Left kidney (tissue), 2 donors: ENCODE measurements around the gene DEPDC1. TPM values are rescaled to one million over a fixed set of nuclear protein-coding genes. Genes with fewer than 3 reads are reported as not detected.
"Not testable (repeated sequence)": the region's sequence is repeated elsewhere in the genome, so short reads cannot be mapped to it uniquely, and the experiment has no call there.

Experiments used
- DNase-seq: peaks from one replicate; pipeline ENCODE4 v3.0.0-alpha.2; 2013
- polyA plus RNA-seq: library from polyadenylated mRNA; unstranded; fragments of 120-200 nt; gene quantifications from one replicate; pipeline ENCODE4 v1.2.1, GENCODE V29; 2013; ENCODE audit not compliant: insufficient read length

DEPDC1 gene
- polyA plus RNA-seq, 1 donor = 22.3 TPM

DNA sequence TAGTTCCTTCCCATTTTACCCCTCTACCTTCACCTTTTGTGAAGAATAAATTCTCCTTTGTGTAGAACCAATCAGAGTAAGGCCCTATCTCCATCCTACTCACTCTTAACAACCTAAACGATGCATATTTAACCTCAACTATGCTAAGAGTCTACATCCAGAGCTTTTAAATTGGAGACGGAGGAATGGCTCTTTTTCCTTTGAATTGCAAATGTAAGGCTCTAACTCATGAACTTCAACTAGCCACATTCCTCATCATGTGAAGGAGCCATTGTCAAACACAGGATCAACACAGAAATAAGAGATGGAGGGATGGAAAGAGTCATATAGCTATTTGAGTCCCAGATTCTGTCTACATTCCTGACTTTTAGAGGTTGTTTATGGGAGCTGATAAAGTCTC lies 18.2 kb downstream of the DEPDC1 start:
- no peak for DNase-seq

DNA sequence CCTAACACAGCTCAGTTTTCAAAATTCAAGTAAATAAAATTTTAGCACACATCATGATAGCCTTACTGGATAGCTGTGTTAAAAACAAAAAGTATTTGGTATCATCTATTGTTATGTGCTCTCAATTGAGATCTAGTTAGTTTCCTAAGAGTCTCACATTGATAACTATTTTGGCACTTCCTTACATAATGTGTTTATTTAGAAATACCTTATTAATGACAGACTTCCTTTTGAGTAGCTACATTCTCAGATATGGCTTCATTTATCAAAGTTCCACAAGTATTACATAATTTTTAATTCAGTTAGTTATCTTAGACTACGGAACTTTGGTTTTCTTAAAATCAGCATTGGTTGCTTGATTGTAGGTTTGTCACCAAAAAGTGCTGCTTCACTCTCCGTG lies 20.3 kb downstream of the DEPDC1 start:
- not testable (repeated sequence) for DNase-seq

DNA sequence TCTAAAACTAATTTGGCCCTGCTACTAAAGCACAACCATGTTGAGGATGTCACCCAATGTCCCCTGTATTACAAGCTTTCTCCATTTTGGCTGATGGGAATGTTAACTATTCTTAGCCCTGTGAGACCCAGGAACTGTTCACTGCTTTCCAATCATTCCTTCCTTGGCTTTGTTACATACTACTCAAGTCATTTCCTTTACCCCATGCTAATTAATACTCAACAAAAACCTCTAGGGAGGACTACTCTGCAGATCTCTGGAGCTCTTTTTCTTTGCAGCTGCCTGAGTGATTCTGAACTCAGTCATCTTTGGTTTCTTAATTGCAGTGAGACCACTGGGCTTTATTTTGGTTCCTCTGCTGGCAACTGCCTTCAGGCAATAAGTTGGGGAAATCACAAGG lies 23.8 kb downstream of the DEPDC1 start:
- DNase-seq = no peak

DNA sequence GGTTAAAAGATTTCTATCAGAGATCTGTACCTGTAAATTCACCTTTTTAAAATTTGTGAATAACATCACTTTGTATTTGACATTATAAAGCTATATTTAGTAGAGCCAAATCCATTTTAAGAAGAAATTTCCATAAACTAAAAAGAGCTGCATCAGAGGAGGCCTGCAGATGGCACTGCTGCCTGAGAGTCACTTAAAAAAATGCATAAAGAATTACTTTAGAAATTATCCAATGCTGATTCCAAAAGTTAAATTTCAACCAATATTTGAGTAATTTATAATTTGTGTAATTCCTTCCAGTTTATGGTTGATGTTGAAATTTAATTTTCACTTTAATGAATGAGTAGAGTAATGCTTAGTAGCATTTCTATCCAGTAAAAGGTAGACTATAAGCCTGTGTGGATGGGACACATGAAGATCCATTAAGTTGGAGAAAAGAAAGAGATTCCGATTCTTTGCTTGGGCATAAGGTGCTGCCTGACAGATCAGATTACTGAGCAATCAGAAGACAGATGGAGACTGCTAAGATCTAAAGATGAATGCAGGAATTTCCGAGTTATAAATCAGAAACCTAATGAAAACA lies 26.4 kb downstream of the DEPDC1 start:
- DNase-seq = peak; percentile 4

DNA sequence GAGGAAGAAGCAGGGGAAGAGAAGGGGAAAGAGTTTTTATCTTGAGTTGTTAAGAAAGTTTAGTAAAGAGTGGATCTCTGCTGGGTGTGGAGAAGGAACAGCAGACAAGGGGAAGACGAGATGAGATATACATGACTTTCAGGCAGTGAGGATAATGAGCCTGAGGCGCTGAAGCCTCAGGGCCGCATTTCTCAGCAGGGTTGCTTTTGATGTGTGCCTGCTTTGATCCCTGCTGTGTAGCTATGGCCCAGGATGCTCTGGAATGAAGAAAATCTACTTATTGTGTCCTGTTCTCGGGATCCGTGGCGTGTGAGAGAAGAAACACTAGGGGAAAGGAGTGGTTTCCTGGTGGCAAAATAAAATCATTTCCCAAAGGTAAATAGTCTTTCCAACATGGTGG lies 32.0 kb downstream of the DEPDC1 start:
- DNase-seq = no peak

DNA sequence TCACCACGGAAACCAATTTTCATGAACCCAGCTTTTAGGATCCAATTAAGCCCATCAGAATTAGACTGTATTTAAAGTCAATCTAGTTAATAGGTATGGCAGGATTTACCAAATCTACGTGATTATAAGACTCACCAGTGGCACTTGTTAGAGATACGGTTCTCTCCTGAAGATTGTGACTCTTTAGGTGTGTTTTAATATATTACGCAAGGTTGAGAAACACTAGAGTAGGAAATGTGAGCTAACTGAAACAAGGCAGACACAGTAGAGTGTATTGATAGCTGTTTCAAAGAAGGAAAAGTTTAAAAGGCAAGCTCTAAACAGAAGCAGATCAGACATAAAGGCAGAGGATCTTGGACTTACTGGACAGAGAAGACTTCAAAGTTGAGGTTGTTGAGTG lies 35.9 kb downstream of the DEPDC1 start:
- DNase-seq = no peak

DNA sequence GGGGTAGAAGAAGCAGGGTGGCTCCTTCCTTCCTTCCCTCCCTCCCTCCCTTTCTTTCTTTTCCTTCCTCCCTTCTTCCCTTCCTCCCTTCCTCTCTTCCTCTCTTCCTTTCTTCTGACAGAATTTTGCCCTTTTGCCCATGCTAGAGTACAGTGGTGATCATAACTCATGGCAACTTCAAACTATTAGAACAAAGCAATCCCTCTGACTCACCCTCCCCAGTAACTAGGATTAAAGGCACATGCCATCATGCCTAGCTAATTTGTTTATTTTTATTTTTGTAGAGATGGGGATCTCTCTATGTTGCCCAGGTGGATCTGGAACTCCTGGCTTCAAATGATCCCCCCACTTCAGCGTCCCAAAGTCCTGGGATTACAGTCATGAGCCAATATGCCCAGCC lies 37.1 kb downstream of the DEPDC1 start:
- no peak for DNase-seq

DNA sequence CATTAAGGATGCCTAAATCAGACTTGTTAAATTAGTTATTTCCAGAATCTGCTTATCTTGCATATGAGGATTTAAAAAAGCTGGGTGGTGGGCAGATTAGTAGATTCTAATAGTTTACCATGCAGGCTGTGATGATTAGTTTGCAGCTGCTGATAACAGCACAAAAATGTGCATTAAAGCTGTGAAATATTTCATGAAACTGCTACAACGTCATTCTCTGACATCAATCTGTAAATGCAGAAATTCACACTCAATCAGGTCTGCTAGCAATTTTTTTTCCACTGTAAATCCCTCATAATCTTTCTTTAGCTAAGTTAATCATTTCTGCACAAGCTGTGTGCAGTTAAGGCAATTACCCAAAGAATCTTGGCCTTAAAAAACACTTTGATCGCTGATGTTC lies 37.8 kb downstream of the DEPDC1 start:
- DNase-seq = no peak

DNA sequence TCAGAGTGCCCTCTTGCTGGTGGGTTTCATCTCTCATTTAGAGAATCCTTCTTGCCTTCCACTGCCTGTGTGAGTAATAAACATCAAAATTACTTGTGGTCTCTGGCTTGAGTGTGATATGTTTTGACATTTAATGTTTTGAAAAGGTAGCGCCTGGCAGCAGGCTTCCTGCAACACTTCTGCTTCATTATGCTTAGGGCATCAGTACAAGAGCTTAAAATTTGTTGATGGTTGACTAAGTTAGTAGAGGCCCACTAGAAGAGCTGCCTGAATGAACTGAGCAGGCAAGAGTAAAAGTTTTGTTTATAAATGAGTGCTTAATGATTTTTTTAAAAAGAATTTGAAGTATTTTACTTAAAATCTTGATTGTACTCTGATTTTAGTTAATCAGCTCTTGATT lies 40.7 kb downstream of the DEPDC1 start:
- no peak for DNase-seq

DNA sequence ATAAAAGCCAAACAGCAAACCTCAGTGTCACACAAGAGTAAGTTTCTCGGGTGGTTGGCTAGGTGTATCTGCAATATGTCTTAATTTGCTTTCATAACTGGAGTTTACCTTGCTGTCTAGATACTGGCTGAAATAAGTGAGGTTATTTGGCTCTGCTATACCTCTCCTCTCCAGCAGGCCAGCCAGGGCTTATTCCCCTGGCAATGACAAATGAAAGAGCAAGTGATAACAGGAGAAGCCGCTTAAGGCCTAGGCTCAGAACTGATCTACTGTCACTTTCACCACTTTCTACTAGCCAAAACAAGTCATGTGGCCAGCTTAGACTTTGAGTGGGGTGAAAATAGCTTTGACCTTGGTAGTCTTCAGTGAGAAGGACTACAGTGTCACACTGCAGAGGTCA lies 42.3 kb downstream of the DEPDC1 start:
- DNase-seq = no peak

DNA sequence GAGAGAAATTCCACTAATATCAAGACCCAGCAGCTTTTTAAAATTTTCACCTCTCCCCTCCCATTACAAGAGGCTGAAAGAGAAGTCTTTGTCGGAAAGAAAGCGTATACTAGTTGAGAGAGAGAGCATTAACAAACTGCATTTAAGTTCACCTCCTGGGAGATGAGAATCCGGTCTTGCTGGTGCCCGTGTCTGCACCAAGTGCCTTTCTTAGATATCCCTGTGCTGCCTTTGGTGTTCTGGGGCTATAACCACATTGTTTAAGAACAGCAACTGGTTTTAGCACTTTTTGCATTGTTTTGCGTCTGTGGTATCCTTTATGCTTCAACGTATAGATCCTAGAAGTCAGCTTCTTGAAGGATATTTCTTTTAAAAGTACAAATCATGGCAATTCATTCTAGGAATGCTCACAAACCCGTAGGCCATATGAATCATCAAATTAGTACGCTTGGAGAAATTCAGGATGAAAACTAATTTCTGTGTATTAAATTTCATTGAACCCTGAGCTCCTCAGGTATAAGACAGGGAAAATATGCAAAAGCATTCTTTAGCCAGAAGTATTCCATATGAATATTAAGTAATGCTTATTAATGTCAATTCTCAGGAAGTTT lies 43.7 kb downstream of the DEPDC1 start:
- DNase-seq = no peak

DNA sequence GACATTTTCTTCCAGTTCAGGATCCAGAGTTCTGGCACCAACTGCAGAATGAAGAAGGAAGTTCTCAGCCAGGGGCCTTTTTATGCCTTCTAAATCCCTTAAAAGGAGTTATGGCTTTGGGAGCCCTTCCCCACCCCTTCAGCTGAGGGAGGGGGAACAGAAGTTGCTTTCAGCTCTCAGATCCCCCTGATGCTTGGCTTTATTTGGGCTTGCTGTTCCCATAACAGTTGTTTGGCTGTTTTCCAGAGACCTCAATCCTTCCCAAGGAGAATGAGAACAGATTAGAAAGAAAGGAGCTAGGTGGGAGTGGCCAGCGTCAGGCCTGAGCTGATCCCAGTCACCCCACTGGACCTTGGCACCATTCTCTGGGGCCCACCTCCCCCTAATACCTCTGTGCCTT lies 47.0 kb downstream of the DEPDC1 start, which contains the start of gene RPE65:
TSS of gene RPE65 (minus strand) at position 54 of the 400 bp plus-strand sequence. CDS start at position 5, 49 bp downstream.
- no peak for DNase-seq

DNA sequence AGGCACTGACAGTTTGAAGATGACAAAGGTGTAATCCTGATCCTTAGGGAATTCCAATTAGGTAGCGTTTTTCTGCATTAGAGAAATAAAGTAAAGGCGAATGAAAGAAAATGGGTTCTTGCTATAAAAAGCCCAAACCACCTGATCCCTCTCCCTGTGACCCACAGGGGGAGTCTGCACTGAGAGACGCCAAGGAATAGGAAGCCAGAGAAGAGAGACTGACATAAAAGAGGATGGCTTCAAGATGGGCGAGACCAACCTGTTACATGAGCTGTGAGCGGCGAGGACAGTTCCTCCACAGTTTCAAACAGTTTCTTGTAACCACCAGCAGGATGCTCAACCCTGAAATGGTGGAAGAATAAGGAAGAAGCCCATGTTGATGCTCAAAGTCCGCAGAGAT lies 48.5 kb downstream of the DEPDC1 start:
- DNase-seq = no peak

DNA sequence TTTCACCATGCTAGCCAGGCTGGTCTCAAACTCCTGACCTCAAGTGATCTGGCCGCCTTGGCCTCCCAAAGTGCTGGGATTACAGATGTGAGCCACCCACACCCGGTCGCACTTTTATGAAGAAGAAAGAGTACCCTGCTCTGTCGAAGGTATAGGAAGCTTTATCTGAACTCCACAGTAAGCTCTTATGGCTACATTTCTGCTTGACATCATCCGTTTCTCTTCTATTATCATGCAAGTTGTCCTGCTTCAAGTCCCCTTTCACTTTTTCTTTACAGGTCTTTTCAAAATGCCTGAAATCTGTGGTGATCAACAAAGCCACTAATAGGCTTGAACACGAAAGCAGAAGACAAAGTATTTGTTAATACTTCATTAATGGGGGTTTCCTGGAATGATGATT lies 51.2 kb downstream of the DEPDC1 start:
- no peak for DNase-seq

DNA sequence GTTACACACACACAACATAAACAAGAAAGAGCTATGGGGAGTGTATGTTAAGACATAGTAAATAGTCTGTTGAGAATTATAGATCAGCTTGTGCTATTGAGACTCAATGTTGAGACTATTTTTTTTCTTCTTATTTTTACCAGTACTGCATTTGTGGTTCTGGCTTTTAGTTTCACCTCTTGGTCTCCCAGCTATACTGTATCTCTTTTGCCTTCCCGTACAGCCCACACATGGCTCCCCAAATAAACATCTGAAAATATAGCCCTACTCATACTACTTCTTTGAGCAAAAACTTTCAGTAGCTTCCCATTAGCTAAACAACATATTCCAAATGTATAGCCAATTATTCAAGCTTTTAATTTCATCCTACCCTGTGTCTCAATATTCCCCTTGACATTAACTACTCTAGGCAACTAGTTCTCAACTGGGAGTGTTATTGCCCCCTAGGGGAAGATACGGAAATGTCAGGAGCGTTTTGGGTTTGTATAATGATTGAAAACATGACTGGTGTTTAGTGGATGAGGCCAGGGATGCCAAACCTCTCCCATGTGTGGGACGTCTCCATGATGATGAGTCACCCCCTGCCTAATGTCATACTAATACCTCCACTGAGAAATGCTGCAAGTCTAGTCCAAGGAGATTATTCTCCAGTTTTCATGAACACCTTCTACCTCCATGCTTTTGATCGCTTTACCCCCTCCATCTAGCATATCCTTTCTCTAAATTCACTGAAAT lies 53.9 kb downstream of the DEPDC1 start:
- no peak for DNase-seq

DNA sequence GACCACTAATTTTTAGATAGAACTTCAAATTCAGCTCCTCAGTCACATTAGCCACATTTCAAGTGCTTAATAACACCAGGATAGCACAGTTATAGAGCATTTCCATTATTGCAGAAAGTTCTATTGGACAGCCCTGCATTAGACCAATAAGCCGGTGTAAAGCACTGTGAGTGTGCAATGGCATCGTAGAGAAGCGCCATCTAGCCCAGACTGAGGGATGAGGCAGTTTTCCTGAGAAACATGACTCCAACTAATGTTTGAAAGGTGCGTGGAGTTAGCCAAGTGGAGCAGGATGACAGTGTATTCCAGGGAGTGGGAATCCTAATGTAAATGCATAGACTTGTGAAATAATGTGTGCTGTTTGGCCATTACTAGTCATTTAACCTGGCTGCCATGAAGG lies 54.9 kb downstream of the DEPDC1 start:
- DNase-seq = no peak

DNA sequence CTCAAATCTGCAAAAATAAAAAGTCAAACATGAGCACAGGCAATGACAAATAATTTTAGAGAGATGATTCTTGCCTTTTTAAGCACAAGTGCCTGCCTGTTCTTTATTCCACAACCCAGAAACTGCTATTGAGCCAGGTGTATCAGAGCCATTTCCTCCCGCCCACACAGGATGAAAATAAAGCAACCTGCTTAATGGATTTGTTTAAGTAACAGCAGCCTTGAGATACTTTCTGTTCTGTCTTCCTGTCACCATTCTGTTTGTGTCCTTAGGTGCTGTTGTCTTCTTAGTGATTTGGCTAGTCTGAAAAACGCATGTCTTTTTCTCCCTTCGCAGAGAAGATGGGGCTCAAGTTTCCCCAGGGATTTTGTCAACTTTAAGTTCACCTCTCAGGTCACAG lies 58.6 kb downstream of the DEPDC1 start:
- no peak for DNase-seq

DNA sequence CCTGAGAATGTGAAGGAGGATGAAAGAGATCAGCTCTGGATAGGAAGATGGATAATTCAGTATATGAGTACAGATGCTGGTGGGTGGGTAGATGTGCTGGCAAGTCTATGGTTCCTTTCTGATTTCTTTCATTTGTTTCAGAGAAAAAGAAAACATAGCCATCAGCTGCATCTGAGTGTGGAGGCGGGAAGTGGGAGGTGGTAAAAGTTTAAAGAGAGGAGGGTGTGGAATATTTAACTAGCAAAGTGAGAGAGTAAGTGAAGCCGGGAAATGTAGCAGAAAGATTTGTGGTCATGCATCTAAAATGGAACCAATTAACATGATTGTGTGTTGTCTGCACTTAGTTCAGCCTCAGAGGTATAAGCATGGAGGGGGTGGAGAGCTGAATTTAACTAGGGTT lies 63.5 kb downstream of the DEPDC1 start:
- no peak for DNase-seq

DNA sequence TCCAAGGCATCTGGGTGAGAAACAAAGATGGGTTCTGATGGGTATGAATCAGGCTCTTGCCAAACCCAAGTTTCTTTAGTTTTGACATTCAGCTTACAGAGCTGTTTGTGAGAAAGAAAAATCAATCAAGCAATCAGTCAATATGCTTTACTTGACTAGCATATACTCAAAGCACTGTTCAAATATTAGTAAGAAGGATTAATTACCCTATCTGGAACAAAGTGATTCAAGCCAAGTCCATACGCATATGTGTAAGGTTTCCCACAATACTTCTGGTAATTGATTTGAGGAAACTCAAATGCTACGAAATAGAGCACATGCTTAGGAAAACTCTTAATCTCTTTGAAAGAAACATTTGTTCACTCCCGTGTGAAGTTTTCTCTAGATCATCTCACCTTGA lies 65.8 kb downstream of the DEPDC1 start:
- no peak for DNase-seq

DNA sequence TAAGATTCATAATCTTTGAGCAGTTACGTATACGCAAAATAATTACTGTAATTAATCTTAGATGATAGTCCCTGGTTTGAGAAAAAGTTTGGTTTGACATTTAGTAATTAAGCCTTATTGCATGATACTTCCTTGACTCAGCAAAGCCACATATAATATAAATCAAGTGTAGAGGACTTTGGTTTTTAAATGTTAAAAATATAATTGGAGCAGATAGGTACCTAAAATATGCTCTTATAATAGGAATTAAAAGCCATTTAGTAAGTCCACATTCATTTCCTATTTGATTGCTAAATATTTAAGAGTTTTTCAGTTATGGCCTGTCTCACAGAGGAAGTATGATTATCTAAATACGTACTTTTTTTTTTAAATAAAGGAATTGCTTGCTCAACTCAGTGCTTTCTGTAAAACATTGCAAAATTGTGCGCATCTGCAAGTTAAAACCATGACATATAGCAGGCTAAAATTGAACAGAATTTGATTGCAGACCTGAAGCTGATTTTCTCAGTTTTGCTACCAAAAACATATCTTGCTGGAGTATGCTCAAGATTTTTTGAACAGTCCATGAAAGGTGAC lies 67.6 kb downstream of the DEPDC1 start:
- no peak for DNase-seq

DNA sequence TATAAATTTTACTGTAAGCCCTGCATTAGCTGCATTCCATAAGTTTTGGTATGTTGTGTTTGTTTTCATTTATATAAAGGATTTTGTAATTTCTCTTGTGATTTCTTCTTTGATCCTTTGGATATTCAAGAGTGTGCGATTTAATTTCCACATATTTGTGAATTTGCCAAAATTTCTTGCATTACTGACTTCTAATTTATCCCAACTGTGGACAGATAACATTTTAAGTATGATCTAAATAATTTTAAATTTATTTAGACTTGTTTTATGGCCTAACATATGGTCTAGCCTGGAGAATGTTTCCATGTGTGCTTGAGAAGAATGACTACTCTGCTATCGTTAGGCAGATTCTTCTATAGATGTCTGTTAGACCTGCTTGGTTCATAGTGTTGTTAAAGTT lies 70.3 kb downstream of the DEPDC1 start:
- no peak for DNase-seq
